Measurements from ENCODE around the gene FAM236A.
"Not testable (repeated sequence)": the region's sequence is repeated elsewhere in the genome, so short reads cannot be mapped to it uniquely, and the experiment has no call there.

DNA sequence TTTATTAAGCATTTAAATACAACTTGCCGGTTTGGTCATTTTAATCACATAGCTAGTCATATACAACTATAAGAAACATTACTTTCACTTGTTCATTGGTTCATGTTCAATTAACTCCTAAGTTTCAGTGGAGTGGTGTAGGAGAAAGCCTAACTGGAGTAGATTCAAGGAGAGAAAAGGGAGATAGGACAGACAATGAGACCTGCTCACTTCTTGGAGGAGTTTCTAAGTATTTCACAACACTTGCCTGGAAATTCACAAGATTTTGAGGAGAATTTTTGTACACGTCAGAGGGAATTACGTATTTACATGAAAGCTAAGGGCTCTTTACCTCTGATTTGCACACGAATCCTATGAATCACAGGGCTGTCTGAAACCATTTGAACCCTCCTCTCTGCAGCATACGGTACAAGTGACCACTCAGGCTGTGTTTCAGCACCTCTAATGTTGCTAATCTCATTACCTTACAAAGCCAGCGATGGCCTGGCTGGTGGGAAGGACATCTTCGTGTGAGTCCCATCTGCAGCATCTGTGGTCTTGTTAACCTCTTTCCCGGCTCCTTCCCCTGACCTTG is 1.0 kb upstream of the FAM236A start:
- TF ChIP-seq, protein P1, sequence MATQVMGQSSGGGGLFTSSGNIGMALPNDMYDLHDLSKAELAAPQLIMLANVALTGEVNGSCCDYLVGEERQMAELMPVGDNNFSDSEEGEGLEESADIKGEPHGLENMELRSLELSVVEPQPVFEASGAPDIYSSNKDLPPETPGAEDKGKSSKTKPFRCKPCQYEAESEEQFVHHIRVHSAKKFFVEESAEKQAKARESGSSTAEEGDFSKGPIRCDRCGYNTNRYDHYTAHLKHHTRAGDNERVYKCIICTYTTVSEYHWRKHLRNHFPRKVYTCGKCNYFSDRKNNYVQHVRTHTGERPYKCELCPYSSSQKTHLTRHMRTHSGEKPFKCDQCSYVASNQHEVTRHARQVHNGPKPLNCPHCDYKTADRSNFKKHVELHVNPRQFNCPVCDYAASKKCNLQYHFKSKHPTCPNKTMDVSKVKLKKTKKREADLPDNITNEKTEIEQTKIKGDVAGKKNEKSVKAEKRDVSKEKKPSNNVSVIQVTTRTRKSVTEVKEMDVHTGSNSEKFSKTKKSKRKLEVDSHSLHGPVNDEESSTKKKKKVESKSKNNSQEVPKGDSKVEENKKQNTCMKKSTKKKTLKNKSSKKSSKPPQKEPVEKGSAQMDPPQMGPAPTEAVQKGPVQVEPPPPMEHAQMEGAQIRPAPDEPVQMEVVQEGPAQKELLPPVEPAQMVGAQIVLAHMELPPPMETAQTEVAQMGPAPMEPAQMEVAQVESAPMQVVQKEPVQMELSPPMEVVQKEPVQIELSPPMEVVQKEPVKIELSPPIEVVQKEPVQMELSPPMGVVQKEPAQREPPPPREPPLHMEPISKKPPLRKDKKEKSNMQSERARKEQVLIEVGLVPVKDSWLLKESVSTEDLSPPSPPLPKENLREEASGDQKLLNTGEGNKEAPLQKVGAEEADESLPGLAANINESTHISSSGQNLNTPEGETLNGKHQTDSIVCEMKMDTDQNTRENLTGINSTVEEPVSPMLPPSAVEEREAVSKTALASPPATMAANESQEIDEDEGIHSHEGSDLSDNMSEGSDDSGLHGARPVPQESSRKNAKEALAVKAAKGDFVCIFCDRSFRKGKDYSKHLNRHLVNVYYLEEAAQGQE (IDR thresholded peaks at IDR 0.05; ENCODE audit: insufficient read depth in 1 of 2, low read depth in 2 of 2, low read length in 1 of 2): not testable (repeated sequence)
- TF ChIP-seq, protein P2, sequence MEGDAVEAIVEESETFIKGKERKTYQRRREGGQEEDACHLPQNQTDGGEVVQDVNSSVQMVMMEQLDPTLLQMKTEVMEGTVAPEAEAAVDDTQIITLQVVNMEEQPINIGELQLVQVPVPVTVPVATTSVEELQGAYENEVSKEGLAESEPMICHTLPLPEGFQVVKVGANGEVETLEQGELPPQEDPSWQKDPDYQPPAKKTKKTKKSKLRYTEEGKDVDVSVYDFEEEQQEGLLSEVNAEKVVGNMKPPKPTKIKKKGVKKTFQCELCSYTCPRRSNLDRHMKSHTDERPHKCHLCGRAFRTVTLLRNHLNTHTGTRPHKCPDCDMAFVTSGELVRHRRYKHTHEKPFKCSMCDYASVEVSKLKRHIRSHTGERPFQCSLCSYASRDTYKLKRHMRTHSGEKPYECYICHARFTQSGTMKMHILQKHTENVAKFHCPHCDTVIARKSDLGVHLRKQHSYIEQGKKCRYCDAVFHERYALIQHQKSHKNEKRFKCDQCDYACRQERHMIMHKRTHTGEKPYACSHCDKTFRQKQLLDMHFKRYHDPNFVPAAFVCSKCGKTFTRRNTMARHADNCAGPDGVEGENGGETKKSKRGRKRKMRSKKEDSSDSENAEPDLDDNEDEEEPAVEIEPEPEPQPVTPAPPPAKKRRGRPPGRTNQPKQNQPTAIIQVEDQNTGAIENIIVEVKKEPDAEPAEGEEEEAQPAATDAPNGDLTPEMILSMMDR (IDR thresholded peaks at IDR 0.05): not testable (repeated sequence)
- not testable (repeated sequence) for TF ChIP-seq TCF7L2 (IDR thresholded peaks at IDR 0.05; ENCODE audit: low read depth, low read length)
